IMR-90 (cell line): ENCODE data around the gene DPH7. TPM values are rescaled to one million over a fixed set of nuclear protein-coding genes. Genes with fewer than 3 reads are reported as not detected.

Experiments
- ATAC-seq: fragments of 200-7000 bp; cut with Tn5 transposase; 2 replicates; pipeline ENCODE4 v1.9.1; 2020; ENCODE audit warnings: low read depth, mild to moderate bottlenecking, moderate library complexity
- BruUV-seq: library from RNA; stranded (reverse); fragments of 400-500 nt; replicated peaks from 2 replicates; lab custom pipeline; 2021; lab: Mats Ljungman, UMichigan
- CTCF ChIA-PET: fragments of 300-600 bp; formaldehyde crosslinking; extraction: SDS; loops from one replicate; lab custom pipeline; 2021; ENCODE audit warnings: antibody characterized with exemption; lab: Yijun Ruan, JAX
- POLR2A ChIA-PET: fragments of 300-600 bp; sonication (Branson Sonifier 250); formaldehyde crosslinking; loops from one replicate; lab custom pipeline; 2022; ENCODE audit warnings: antibody characterized with exemption; ENCODE audit not compliant: unreplicated experiment; lab: Charles Lee
- DNase-seq: peaks from one replicate; pipeline ENCODE4 v3.0.0; 2013
- H2AFZ ChIP-seq: replicated peaks from 2 replicates; pipeline ENCODE3; 2013; ENCODE audit warnings: low read length, mild to moderate bottlenecking; ENCODE audit not compliant: poor library complexity
- H2AK5ac ChIP-seq: 2 replicates; pipeline ENCODE4 v1.6.1; 2013; ENCODE audit warnings: low read depth, low read length, inconsistent platforms
- H2AK9ac ChIP-seq: replicated peaks from 2 replicates; pipeline ENCODE3; 2013; ENCODE audit warnings: mild to moderate bottlenecking, low read depth, low read length, moderate library complexity; ENCODE audit not compliant: poor library complexity
- H2BK120ac ChIP-seq: 2 replicates; pipeline ENCODE4 v1.6.1; 2013; ENCODE audit warnings: low read depth, low read length, inconsistent platforms
- H2BK15ac ChIP-seq: 3 replicates; pipeline ENCODE4 v1.6.1; 2013; ENCODE audit warnings: low read depth, low read length, inconsistent platforms
- H2BK20ac ChIP-seq: 2 replicates; pipeline ENCODE4 v1.6.1; 2013; ENCODE audit warnings: low read depth, mild to moderate bottlenecking, inconsistent platforms, low read length, moderate library complexity
- H2BK5ac ChIP-seq: 2 replicates; pipeline ENCODE4 v1.6.1; 2013; ENCODE audit warnings: mild to moderate bottlenecking, low read depth, low read length, inconsistent platforms; ENCODE audit not compliant: poor library complexity, severe bottlenecking
- H3K14ac ChIP-seq: replicated peaks from 2 replicates; pipeline ENCODE4 v1.6.1; 2013; ENCODE audit warnings: low read depth, low read length, inconsistent platforms
- H3K18ac ChIP-seq: 2 replicates; pipeline ENCODE4 v1.6.1; 2013; ENCODE audit warnings: low read depth, low read length, control low read depth
- H3K23ac ChIP-seq: 2 replicates; pipeline ENCODE4 v1.6.1; 2013; ENCODE audit warnings: low read depth, low read length, inconsistent platforms
- H3K27ac ChIP-seq: 2 replicates; pipeline ENCODE4 v1.5.1; 2013; ENCODE audit warnings: mild to moderate bottlenecking, control low read depth, low read length; ENCODE audit not compliant: insufficient read depth
- H3K27me3 ChIP-seq: 2 replicates; pipeline ENCODE4 v1.6.1; 2013; ENCODE audit warnings: low read length; ENCODE audit not compliant: control insufficient read depth, insufficient read depth
- H3K36me3 ChIP-seq: 2 replicates; pipeline ENCODE4 v1.6.1; 2013; ENCODE audit warnings: low read length, mixed read lengths; ENCODE audit not compliant: control insufficient read depth, insufficient read depth
- H3K4ac ChIP-seq: 2 replicates; pipeline ENCODE4 v1.6.1; 2013; ENCODE audit warnings: low read depth, low read length, inconsistent platforms
- H3K4me1 ChIP-seq: 2 replicates; pipeline ENCODE4 v1.6.1; 2013; ENCODE audit warnings: low read length, mixed read lengths; ENCODE audit not compliant: control insufficient read depth, insufficient read depth
- H3K4me2 ChIP-seq: 2 replicates; pipeline ENCODE4 v1.6.1; 2013; ENCODE audit warnings: low read depth, mild to moderate bottlenecking, control low read depth, low read length, moderate library complexity
- H3K4me3 ChIP-seq: 2 replicates; pipeline ENCODE4 v1.5.1; 2013; ENCODE audit warnings: low read depth, mild to moderate bottlenecking, control low read depth, low read length, moderate library complexity; ENCODE audit not compliant: insufficient read depth
- H3K56ac ChIP-seq: 2 replicates; pipeline ENCODE4 v1.6.1; 2013; ENCODE audit warnings: low read length, inconsistent platforms; ENCODE audit not compliant: insufficient read depth; ENCODE audit errors: extremely low read depth
- H3K79me1 ChIP-seq, 2 experiments: 2 replicates each; pipeline ENCODE4 v1.6.1; 2013; ENCODE audit warnings: low read length in 2 of 2, inconsistent platforms in 1 of 2, low read depth in 1 of 2
- H3K9ac ChIP-seq: 2 replicates; pipeline ENCODE4 v1.6.1; 2013; ENCODE audit warnings: low read depth, low read length, control low read depth
- H3K9me1 ChIP-seq: 2 replicates; pipeline ENCODE4 v1.6.1; 2013; ENCODE audit warnings: low read length, inconsistent platforms; ENCODE audit not compliant: insufficient read depth
- H3K9me3 ChIP-seq: 2 replicates; pipeline ENCODE4 v1.6.1; 2013; ENCODE audit warnings: low read length; ENCODE audit not compliant: control insufficient read depth, insufficient read depth
- H4K20me1 ChIP-seq: 2 replicates; pipeline ENCODE4 v1.6.1; 2013; ENCODE audit warnings: low read length, inconsistent platforms; ENCODE audit not compliant: insufficient read depth
- H4K5ac ChIP-seq: 2 replicates; pipeline ENCODE4 v1.6.1; 2013; ENCODE audit warnings: mild to moderate bottlenecking, low read depth, low read length, control low read depth
- H4K8ac ChIP-seq, 2 experiments: 2 replicates each; pipeline ENCODE4 v1.6.1; 2013; ENCODE audit warnings: low read depth in 2 of 2, low read length in 2 of 2, control low read depth in 1 of 2, inconsistent platforms in 1 of 2
- H4K91ac ChIP-seq: 2 replicates; pipeline ENCODE4 v1.6.1; 2013; ENCODE audit warnings: low read depth, low read length, inconsistent platforms; ENCODE audit not compliant: insufficient read depth
- CEBPB ChIP-seq: IDR thresholded peaks from 2 replicates; pipeline ENCODE4 v1.6.1; 2012; ENCODE audit warnings: low read depth, low read length, improper control_type of control experiment
- CTCF ChIP-seq: conservative IDR thresholded peaks from 2 replicates; pipeline ENCODE4 v1.5.1; 2012; ENCODE audit warnings: mild to moderate bottlenecking, low read depth, low read length, improper control_type of control experiment
- ELK1 ChIP-seq: fragments of 150-350 bp; IDR thresholded peaks from 2 replicates; pipeline ENCODE4 v1.6.1; 2016; ENCODE audit warnings: low read depth, mild to moderate bottlenecking, low read length, moderate library complexity, borderline replicate concordance
- FOS ChIP-seq: fragments of 150-350 bp; IDR thresholded peaks from 2 replicates; pipeline ENCODE4 v1.6.1; 2016; ENCODE audit warnings: low read depth, low read length
- MAFK ChIP-seq: IDR thresholded peaks from 2 replicates; pipeline ENCODE4 v1.6.1; 2012; ENCODE audit warnings: low read depth, low read length, improper control_type of control experiment
- MAZ ChIP-seq: IDR thresholded peaks from 2 replicates; pipeline ENCODE4 v1.6.1; 2012; ENCODE audit warnings: low read depth, mild to moderate bottlenecking, low read length, improper control_type of control experiment, moderate library complexity, borderline replicate concordance
- MXI1 ChIP-seq: IDR thresholded peaks from 2 replicates; pipeline ENCODE4 v1.6.1; 2012; ENCODE audit warnings: low read depth, mild to moderate bottlenecking, low read length, moderate library complexity, borderline replicate concordance
- NFE2L2 ChIP-seq: fragments of 150-350 bp; IDR thresholded peaks from 2 replicates; pipeline ENCODE4 v1.6.1; 2016; ENCODE audit warnings: low read depth, mild to moderate bottlenecking, low read length
- POLR2A ChIP-seq: IDR thresholded peaks from 2 replicates; pipeline ENCODE4 v1.6.1; 2012; ENCODE audit warnings: mild to moderate bottlenecking, low read depth, low read length
- RAD21 ChIP-seq: IDR thresholded peaks from 2 replicates; pipeline ENCODE4 v1.6.1; 2012; ENCODE audit warnings: low read length, improper control_type of control experiment
- RCOR1 ChIP-seq: IDR thresholded peaks from 2 replicates; pipeline ENCODE4 v1.6.1; 2012; ENCODE audit warnings: mild to moderate bottlenecking, low read length, improper control_type of control experiment; ENCODE audit not compliant: insufficient replicate concordance
- SMC3 ChIP-seq: fragments of 150-350 bp; IDR thresholded peaks from 2 replicates; pipeline ENCODE4 v1.6.1; 2016; ENCODE audit warnings: low read depth, mild to moderate bottlenecking, antibody characterized with exemption, low read length, moderate library complexity
- USF2 ChIP-seq: fragments of 150-350 bp; IDR thresholded peaks from 2 replicates; pipeline ENCODE4 v1.6.1; 2017; ENCODE audit warnings: mild to moderate bottlenecking, antibody characterized with exemption, low read length, low read depth
- WGBS, 2 experiments: methylation state at CpG; one replicate each; pipeline versions ENCODE4 v1.1.5 to v1.1.7; 2013; ENCODE audit warnings: missing lambda C conversion rate in 2 of 2; ENCODE audit not compliant: insufficient read length in 1 of 2; ENCODE audit errors: extremely low coverage in 2 of 2; 5-methylcytosine and 5-hydroxymethylcytosine counted together
- dilution Hi-C: fragments of 300-500 bp; cut with HindIII; formaldehyde crosslinking; loops from one replicate; pipeline ENCODE4 v1.14.3; 2018; ENCODE audit warnings: low sequenced_read_pairs; ENCODE audit not compliant: unreplicated experiment
- in situ Hi-C: fragments of 300-500 bp; cut with MboI; formaldehyde crosslinking; loops from 3 replicates; pipeline ENCODE4 v1.14.3; 2019; ENCODE audit warnings: low sequenced_read_pairs, inconsistent platforms, mixed read lengths
- intact Hi-C: fragments of 100-400 bp; cut with micrococcal nuclease; formaldehyde crosslinking; loops from 2 replicates; pipeline ENCODE4 v1.10.0; 2022
- polyA plus RNA-seq, 3 experiments: library from polyadenylated mRNA; depleted of rRNA; stranded (reverse); fragments of >200 nt; gene quantifications; 2 replicates each; pipeline ENCODE4 v1.2.3, GENCODE V29; 2012; ENCODE audit warnings: low replicate concordance in 1 of 3
- total RNA-seq: library from RNA; depleted of rRNA; stranded (reverse); fragments of >200 nt; gene quantifications from 2 replicates; pipeline ENCODE4 v1.2.3, GENCODE V29; 2012

DPH7 gene
- total and polyA plus RNA-seq, 2 of the 4 experiments (the other 2 are of a cell fraction): 12.5 to 33.7 TPM

GRCh38 chr9:137588311-137588710 lies 9.6 kb upstream of the DPH7 start:
- peak overlapping the region; percentile 26 for H2AK9ac ChIP-seq
- H3K18ac ChIP-seq: no peak overlapping the region
- no peak overlapping the region for H3K9ac ChIP-seq
- CTCF ChIA-PET: interaction anchor here (1.9 kb wide), 1 partner anchor 9 kb away, joined by 5 read pairs; no protein-coding TSS in a partner anchor
- POLR2A ChIA-PET: no interaction called here
- in situ Hi-C loops (no loop called here), dilution Hi-C loops (no loop called here), intact Hi-C loops (no loop called here)
- no peak overlapping the region for H2BK15ac ChIP-seq
- H3K56ac ChIP-seq: no peak overlapping the region
- no peak overlapping the region for H2BK20ac ChIP-seq
- peaks cover 10% of the 10 kb centered on the region for H4K20me1 ChIP-seq
- H4K8ac ChIP-seq: no peak overlapping the region
- no peak overlapping the region for H3K4ac ChIP-seq
- no peak overlapping the region for H4K5ac ChIP-seq
- H3K4me1 ChIP-seq: peaks cover 7% of the 10 kb centered on the region
- H2AK5ac ChIP-seq: no peak overlapping the region
- H3K27ac ChIP-seq: no peak overlapping the region
- ATAC-seq (no peak), DNase-seq (no peak)
- WGBS, 2 experiments: 100% methylated on average over 2 of the region's 13 CpGs; no CpG with 5 or more reads in 1 of the 2 experiments
- H3K9me3 ChIP-seq: no peaks in the 10 kb centered on the region
- no peak overlapping the region for H3K14ac ChIP-seq
- peaks cover 7 to 45% of the 10 kb centered on the region in 2 experiments for H3K79me1 ChIP-seq
- no peak overlapping the region for H3K4me2 ChIP-seq
- H3K36me3 ChIP-seq: peaks cover 30% of the 10 kb centered on the region
- H3K9me1 ChIP-seq: no peaks in the 10 kb centered on the region
- no peak overlapping the region for H4K91ac ChIP-seq
- H2BK120ac ChIP-seq: no peak overlapping the region
- no peak overlapping the region for H2AFZ ChIP-seq
- H2BK5ac ChIP-seq: no peak overlapping the region
- H3K23ac ChIP-seq: peak overlapping the region; percentile 69
- no TSS peak for BruUV-seq
- TF ChIP-seq POLR2A (no peak), FOS (no peak), MAFK (no peak), RCOR1 (no peak), ELK1 (no peak), CEBPB (no peak), MXI1 (no peak), MAZ (no peak), USF2 (no peak), SMC3 (no peak), NFE2L2 (no peak), RAD21 (no peak), CTCF (no peak)
- H3K4me3 ChIP-seq: no peak overlapping the region
- no peaks in the 10 kb centered on the region for H3K27me3 ChIP-seq
